ENCODE results near the gene SFSWAP. TPM values are rescaled to one million over a fixed set of nuclear protein-coding genes. Genes with fewer than 3 reads are reported as not detected.
A peak's percentile ranks its signal among the peaks of the same experiment; 100 is the strongest.
"Not testable (repeated sequence)": the region's sequence is repeated elsewhere in the genome, so short reads cannot be mapped to it uniquely, and the experiment has no call there.

The SFSWAP gene
- total RNA-seq, 1 donor from 2014 or later: 83.3 TPM

GRCh38 chr12:131700271-131700670, 10.6 kb upstream of the SFSWAP start:
- TF ChIP-seq CTCF (conservative IDR thresholded peaks at IDR 0.05): no peak
- H3K27me3 Mint-ChIP-seq (ENCODE audit: low read depth): peaks cover 4% of the 10 kb centered on the region
- no peak for DNase-seq (ENCODE audit: low read depth, low spot score)
- no peaks in the 10 kb centered on the region for H3K4me1 Mint-ChIP-seq
- H3K27ac Mint-ChIP-seq (ENCODE audit: unreplicated experiment): no peak overlapping the region
- peaks cover 11% of the 10 kb centered on the region for H3K9me3 Mint-ChIP-seq
- H3K36me3 Mint-ChIP-seq (ENCODE audit: low read depth): no peaks in the 10 kb centered on the region
- no peak overlapping the region for H3K4me3 Mint-ChIP-seq

- Mint-ChIP-seq H3K9me3 (peaks cover 15% of the 10 kb centered on the region), H3K4me3 (no peak overlapping the region), H3K27me3 (ENCODE audit: low read depth) (peaks cover 4% of the 10 kb centered on the region), H3K36me3 (ENCODE audit: low read depth) (no peaks in the 10 kb centered on the region), H3K4me1 (no peaks in the 10 kb centered on the region), H3K27ac (ENCODE audit: unreplicated experiment) (no peak overlapping the region)
- TF ChIP-seq CTCF (conservative IDR thresholded peaks at IDR 0.05): no peak
- DNase-seq (ENCODE audit: low read depth, low spot score): no peak
These were observed 9.0 kb upstream of the SFSWAP start for GRCh38 chr12:131701705-131702572.

GRCh38 chr12:131702573-131702877, 8.4 kb upstream of the SFSWAP start:
- TF ChIP-seq CTCF (conservative IDR thresholded peaks at IDR 0.05): no peak
- no peak overlapping the region for H3K4me3 Mint-ChIP-seq
- peaks cover 4% of the 10 kb centered on the region for H3K27me3 Mint-ChIP-seq (ENCODE audit: low read depth)
- H3K36me3 Mint-ChIP-seq (ENCODE audit: low read depth): no peaks in the 10 kb centered on the region
- no peaks in the 10 kb centered on the region for H3K4me1 Mint-ChIP-seq
- no peak overlapping the region for H3K27ac Mint-ChIP-seq (ENCODE audit: unreplicated experiment)
- peaks cover 15% of the 10 kb centered on the region for H3K9me3 Mint-ChIP-seq
- DNase-seq (ENCODE audit: low read depth, low spot score): no peak

- TF ChIP-seq CTCF (conservative IDR thresholded peaks at IDR 0.05): no peak
- Mint-ChIP-seq H3K36me3 (ENCODE audit: low read depth) (no peaks in the 10 kb centered on the region), H3K4me1 (no peaks in the 10 kb centered on the region), H3K4me3 (no peak overlapping the region), H3K27ac (ENCODE audit: unreplicated experiment) (no peak overlapping the region), H3K9me3 (peaks cover 15% of the 10 kb centered on the region), H3K27me3 (ENCODE audit: low read depth) (peaks cover 4% of the 10 kb centered on the region)
- no peak for DNase-seq (ENCODE audit: low read depth, low spot score)
These were observed 7.7 kb upstream of the SFSWAP start for GRCh38 chr12:131703161-131703560.

- no peak for TF ChIP-seq CTCF (conservative IDR thresholded peaks at IDR 0.05)
- Mint-ChIP-seq H3K4me1 (peaks cover under 1% of the 10 kb centered on the region), H3K9me3 (peaks cover 15% of the 10 kb centered on the region), H3K36me3 (ENCODE audit: low read depth) (peaks cover 2% of the 10 kb centered on the region), H3K4me3 (peak overlapping the region; percentile 24), H3K27ac (ENCODE audit: unreplicated experiment) (no peak overlapping the region), H3K27me3 (ENCODE audit: low read depth) (no peaks in the 10 kb centered on the region)
- DNase-seq (ENCODE audit: low read depth, low spot score): no peak
These were observed 6.4 kb upstream of the SFSWAP start for GRCh38 chr12:131704509-131704908.

GRCh38 chr12:131706709-131707108, 4.2 kb upstream of the SFSWAP start:
- DNase-seq (ENCODE audit: low read depth, low spot score); H3K27ac Mint-ChIP-seq (ENCODE audit: unreplicated experiment); H3K4me3 Mint-ChIP-seq; H3K36me3 Mint-ChIP-seq (ENCODE audit: low read depth); H3K27me3 Mint-ChIP-seq (ENCODE audit: low read depth): not testable (repeated sequence)
- Mint-ChIP-seq H3K9me3 (peaks cover 18% of the 10 kb centered on the region), H3K4me1 (peaks cover 10% of the 10 kb centered on the region)

Data from neural crest cell (in vitro differentiated cells).